Keratinocyte (primary cell): Measurements from ENCODE around the gene ANKRD24.

Experiments used
- EZH2 ChIP-seq: IDR thresholded peaks from one replicate; pipeline ENCODE4 v1.6.1; 2012; ENCODE audit warnings: inconsistent platforms, mild to moderate bottlenecking, low read length, moderate library complexity
- TF ChIP-seq, protein P1 (sequence below), 3 experiments: IDR thresholded peaks in 1 of 3; conservative IDR thresholded peaks in 1 of 3; optimal IDR thresholded peaks in 1 of 3; 2 replicates in 2 of 3; 3 replicates in 1 of 3; pipeline versions ENCODE3 to v1.5.1; 2011; ENCODE audit warnings: low read length in 3 of 3, mild to moderate bottlenecking in 3 of 3, moderate library complexity in 2 of 3, control low read depth in 1 of 3, inconsistent platforms in 1 of 3; ENCODE audit not compliant: insufficient read depth in 2 of 3; ENCODE audit errors: extremely low read depth in 1 of 3

DNA sequence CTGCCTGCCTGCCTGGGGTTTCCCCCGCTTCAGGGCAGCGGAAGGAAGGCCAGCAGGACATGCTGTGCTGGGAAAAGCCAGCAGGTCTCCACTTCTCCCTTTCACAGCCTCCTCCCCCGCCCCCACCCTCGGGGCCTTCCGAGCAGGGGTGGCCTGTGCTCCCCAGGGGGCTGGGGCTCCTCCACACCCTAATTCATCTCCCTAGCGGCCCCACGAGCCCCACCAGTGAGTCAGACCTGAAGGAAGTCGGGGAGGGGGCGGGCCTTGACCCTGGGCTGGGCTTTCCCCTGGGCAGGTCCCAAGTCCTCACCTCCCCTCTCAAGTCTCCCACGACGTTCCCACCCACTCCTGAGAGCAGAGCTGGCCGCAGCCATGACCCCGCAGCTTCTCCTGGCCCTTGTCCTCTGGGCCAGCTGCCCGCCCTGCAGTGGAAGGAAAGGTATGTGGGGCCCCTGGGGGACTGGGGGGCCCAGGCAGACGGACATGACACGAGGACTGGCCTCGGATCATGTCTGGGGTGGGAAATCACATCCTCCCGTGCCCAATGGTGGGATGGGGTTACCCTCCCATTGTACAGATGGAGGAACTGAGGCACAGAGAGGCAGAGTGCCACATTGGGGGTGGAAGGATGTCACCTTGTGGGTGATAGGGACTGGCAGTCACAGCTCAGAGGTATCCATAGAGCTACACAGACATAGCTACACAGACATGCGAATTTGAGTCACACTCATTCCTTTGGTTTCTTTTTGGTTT lies 46.9 kb downstream of the ANKRD24 start, which contains the start of gene EBI3:
- TF ChIP-seq, protein P1, sequence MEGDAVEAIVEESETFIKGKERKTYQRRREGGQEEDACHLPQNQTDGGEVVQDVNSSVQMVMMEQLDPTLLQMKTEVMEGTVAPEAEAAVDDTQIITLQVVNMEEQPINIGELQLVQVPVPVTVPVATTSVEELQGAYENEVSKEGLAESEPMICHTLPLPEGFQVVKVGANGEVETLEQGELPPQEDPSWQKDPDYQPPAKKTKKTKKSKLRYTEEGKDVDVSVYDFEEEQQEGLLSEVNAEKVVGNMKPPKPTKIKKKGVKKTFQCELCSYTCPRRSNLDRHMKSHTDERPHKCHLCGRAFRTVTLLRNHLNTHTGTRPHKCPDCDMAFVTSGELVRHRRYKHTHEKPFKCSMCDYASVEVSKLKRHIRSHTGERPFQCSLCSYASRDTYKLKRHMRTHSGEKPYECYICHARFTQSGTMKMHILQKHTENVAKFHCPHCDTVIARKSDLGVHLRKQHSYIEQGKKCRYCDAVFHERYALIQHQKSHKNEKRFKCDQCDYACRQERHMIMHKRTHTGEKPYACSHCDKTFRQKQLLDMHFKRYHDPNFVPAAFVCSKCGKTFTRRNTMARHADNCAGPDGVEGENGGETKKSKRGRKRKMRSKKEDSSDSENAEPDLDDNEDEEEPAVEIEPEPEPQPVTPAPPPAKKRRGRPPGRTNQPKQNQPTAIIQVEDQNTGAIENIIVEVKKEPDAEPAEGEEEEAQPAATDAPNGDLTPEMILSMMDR (optimal IDR thresholded peaks at IDR 0.05 in 1 of 3, IDR thresholded peaks at IDR 0.05 in 1 of 3, conservative IDR thresholded peaks at IDR 0.05 in 1 of 3; ENCODE audit: extremely low read depth in 1 of 3, insufficient read depth in 2 of 3, low read length in 3 of 3): no peak
- TF ChIP-seq EZH2: no peak
